GM19397 (cell line): ENCODE results near the gene PTPRK.

Experiments
- ATAC-seq: cut with Tn5 transposase; IDR thresholded peaks from one replicate; pipeline ENCODE4 v1.9.1; 2021; ENCODE audit warnings: mild to moderate bottlenecking, moderate library complexity; ENCODE audit not compliant: unreplicated experiment

The PTPRK gene

GRCh38 chr6:128047989-128048388 is 472.4 kb downstream of the PTPRK start:
- no peak for ATAC-seq

GRCh38 chr6:128046033-128046432 is 474.4 kb downstream of the PTPRK start:
- ATAC-seq, result no peak

GRCh38 chr6:128039543-128039942 is 480.9 kb downstream of the PTPRK start:
- no peak for ATAC-seq

- no peak for ATAC-seq
These were observed 483.4 kb downstream of the PTPRK start for GRCh38 chr6:128036808-128037570.

- no peak for ATAC-seq
These were observed 487.2 kb downstream of the PTPRK start for GRCh38 chr6:128033156-128033555.

GRCh38 chr6:128032042-128032441 is 488.4 kb downstream of the PTPRK start:
- ATAC-seq, result no peak

GRCh38 chr6:128029826-128030225 is 490.6 kb downstream of the PTPRK start:
- ATAC-seq, result no peak

- no peak for ATAC-seq
These were observed 492.2 kb downstream of the PTPRK start for GRCh38 chr6:128028183-128028582.

GRCh38 chr6:128025478-128025877 is 494.9 kb downstream of the PTPRK start:
- ATAC-seq, result no peak

GRCh38 chr6:128024969-128025368 is 495.4 kb downstream of the PTPRK start:
- ATAC-seq, result no peak

- no peak for ATAC-seq
These were observed 496.4 kb downstream of the PTPRK start for GRCh38 chr6:128024046-128024445.

GRCh38 chr6:128018821-128019220 is 501.6 kb downstream of the PTPRK start:
- no peak for ATAC-seq

GRCh38 chr6:128017288-128017687 is 503.1 kb downstream of the PTPRK start:
- no peak for ATAC-seq

GRCh38 chr6:128007658-128008057 is 512.7 kb downstream of the PTPRK start:
- no peak for ATAC-seq

GRCh38 chr6:128005009-128005408 is 515.4 kb downstream of the PTPRK start:
- ATAC-seq, result no peak

- ATAC-seq, result no peak
These were observed 520.0 kb downstream of the PTPRK start for GRCh38 chr6:128000363-128000762.

- ATAC-seq, result no peak
These were observed 521.4 kb downstream of the PTPRK start for GRCh38 chr6:127998985-127999384.

- ATAC-seq, result no peak
These were observed 522.8 kb downstream of the PTPRK start for GRCh38 chr6:127997496-127998164.

- no peak for ATAC-seq
These were observed 523.5 kb downstream of the PTPRK start for GRCh38 chr6:127996925-127997324.

- ATAC-seq, result no peak
These were observed 528.3 kb downstream of the PTPRK start for GRCh38 chr6:127992144-127992543.

- ATAC-seq, result no peak
These were observed 530.3 kb downstream of the PTPRK start for GRCh38 chr6:127990074-127990473.

GRCh38 chr6:127980996-127981395 is 539.4 kb downstream of the PTPRK start:
- ATAC-seq, result no peak
